HCT116 (cell line): ENCODE data around the gene ANKMY2.

Experiments
- ATF3 ChIP-seq: IDR thresholded peaks from 2 replicates; pipeline ENCODE4 v1.6.1; 2012
- CTCF ChIP-seq, 3 experiments: fragments of 200-600 bp in 1 of 3; sonication (generic) in 1 of 3; IDR thresholded peaks in 2 of 3; conservative IDR thresholded peaks in 1 of 3; 2 replicates each; pipeline ENCODE4 v1.5.1; 2012 to 2017; ENCODE audit warnings: low read depth in 2 of 3, low read length in 2 of 3, antibody characterized with exemption in 1 of 3, borderline replicate concordance in 1 of 3, control low read depth in 1 of 3, mild to moderate bottlenecking in 1 of 3, mixed read lengths in 1 of 3, mixed run types in 1 of 3, moderate library complexity in 1 of 3; ENCODE audit not compliant: insufficient read depth in 1 of 3
- ELF1 ChIP-seq: IDR thresholded peaks from 2 replicates; pipeline ENCODE4 v1.6.1; 2012; ENCODE audit warnings: low read depth, borderline replicate concordance
- MAX ChIP-seq: IDR thresholded peaks from 2 replicates; pipeline ENCODE4 v1.6.1; 2012

- TF ChIP-seq MAX (no peak), ELF1 (no peak), CTCF (IDR thresholded peaks at IDR 0.05 in 2 of 3, conservative IDR thresholded peaks at IDR 0.05 in 1 of 3; ENCODE audit: borderline replicate concordance in 1 of 3, insufficient read depth in 1 of 3, low read depth in 2 of 3, low read length in 2 of 3) (no peak), ATF3 (no peak)
Measured at GRCh38 chr7:16651396-16652239, 6.1 kb upstream of the ANKMY2 start.
